Stomach (tissue), 4 donors: ENCODE results near the gene RNF112.

Experiments
- EP300 ChIP-seq: sonication (generic); formaldehyde crosslinking; IDR thresholded peaks from one replicate; pipeline ENCODE4 v1.6.1; 2017; ENCODE audit warnings: antibody characterized with exemption
- POLR2A ChIP-seq, 4 donors: fragments of 450-650 bp; IDR thresholded peaks; one replicate each; pipeline ENCODE4 v1.6.1; 2016; ENCODE audit warnings: antibody characterized with exemption in 4 of 4, control low read depth in 2 of 4, mild to moderate bottlenecking in 1 of 4, moderate library complexity in 1 of 4
- POLR2AphosphoS5 ChIP-seq, 3 donors: sonication (generic); formaldehyde crosslinking; IDR thresholded peaks; one replicate each; pipeline ENCODE4 v1.6.1; 2016; ENCODE audit warnings: antibody characterized with exemption in 3 of 3
- TF ChIP-seq, protein P1 (sequence below), 7 experiments: fragments of 450-650 bp in 4 of 7; fragments of 200-600 bp in 3 of 7; sonication (generic) in 3 of 7; IDR thresholded peaks; one replicate each; pipeline ENCODE4 v1.5.1; 2016 to 2019; ENCODE audit warnings: antibody characterized with exemption in 7 of 7, control low read depth in 2 of 7, mild to moderate bottlenecking in 1 of 7

DNA sequence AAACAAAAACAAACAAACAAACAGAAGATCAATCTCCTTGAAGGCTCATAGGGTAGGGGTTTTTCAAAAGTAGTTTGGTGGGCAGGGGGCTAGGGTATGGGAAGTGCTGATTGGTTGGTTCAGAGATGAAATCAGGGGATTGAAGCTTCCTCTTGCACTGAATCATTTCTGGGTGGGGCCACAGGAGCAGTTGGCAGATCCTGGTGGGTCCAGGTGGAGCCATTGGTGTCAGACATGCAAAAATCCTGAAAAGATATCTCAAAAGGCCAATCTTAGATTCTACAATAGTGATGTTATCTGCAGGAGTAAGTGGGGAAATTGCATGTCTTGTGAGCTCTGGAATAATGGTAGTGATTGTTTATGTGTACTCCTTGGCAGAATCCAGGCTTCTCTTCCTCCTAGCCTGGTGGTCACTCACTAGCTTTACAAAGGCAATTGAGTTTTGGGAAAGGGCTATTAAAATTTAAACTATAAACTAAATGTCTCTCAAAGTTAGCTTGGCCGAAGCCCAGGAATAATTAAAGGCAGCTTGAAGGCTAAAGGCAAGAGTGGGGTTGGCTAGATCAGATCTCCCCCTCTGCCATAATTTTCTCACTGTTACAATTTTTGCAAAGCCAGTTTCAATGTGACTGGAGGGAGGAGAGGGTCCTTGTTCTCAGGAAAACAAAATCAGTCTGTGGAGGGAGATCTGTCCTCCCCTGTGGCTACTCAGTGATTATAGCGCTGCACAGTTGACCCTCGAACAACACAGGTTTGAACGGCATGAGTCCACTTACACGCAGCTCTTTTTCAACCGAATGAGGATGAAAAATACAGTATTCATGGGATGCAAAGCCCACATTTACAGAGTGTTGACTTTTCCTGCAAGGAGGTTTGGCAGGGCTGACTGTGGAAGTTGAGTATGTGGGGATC, 45.2 kb downstream of the RNF112 start:
- TF ChIP-seq, protein P1, sequence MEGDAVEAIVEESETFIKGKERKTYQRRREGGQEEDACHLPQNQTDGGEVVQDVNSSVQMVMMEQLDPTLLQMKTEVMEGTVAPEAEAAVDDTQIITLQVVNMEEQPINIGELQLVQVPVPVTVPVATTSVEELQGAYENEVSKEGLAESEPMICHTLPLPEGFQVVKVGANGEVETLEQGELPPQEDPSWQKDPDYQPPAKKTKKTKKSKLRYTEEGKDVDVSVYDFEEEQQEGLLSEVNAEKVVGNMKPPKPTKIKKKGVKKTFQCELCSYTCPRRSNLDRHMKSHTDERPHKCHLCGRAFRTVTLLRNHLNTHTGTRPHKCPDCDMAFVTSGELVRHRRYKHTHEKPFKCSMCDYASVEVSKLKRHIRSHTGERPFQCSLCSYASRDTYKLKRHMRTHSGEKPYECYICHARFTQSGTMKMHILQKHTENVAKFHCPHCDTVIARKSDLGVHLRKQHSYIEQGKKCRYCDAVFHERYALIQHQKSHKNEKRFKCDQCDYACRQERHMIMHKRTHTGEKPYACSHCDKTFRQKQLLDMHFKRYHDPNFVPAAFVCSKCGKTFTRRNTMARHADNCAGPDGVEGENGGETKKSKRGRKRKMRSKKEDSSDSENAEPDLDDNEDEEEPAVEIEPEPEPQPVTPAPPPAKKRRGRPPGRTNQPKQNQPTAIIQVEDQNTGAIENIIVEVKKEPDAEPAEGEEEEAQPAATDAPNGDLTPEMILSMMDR (IDR thresholded peaks at IDR 0.05), result no peak
- TF ChIP-seq POLR2AphosphoS5 (IDR thresholded peaks at IDR 0.05) (no peak), POLR2A (IDR thresholded peaks at IDR 0.05) (no peak), EP300 (no peak)
